ENCODE measurements around the gene APOLD1.
"Not testable (repeated sequence)": the region's sequence is repeated elsewhere in the genome, so short reads cannot be mapped to it uniquely, and the experiment has no call there.

Gene APOLD1

GRCh38 chr12:12813120-12814101 lies 28.0 kb downstream of the APOLD1 start, which contains the start of gene DDX47:
TSS of gene DDX47 (plus strand) at chr12:12813346. CDS start at chr12:12813368, 22 bp downstream.
- Mint-ChIP-seq H3K4me1 (peaks cover 66% of the 10 kb centered on the region), H3K27ac (peak within 1 kb of the TSS; percentile 98), H3K9me3 (no peaks in the 10 kb centered on the region), H3K36me3 (ENCODE audit: low read depth) (peaks cover 36% of the 10 kb centered on the region), H3K27me3 (ENCODE audit: low read depth, poor library complexity) (peaks cover 4% of the 10 kb centered on the region), H3K4me3 (peak within 1 kb of the TSS; percentile 99)
- peak; percentile 96 for TF ChIP-seq CTCF (IDR thresholded peaks at IDR 0.05)
- peak; percentile 99 for DNase-seq

GRCh38 chr12:12817616-12818015 lies 32.2 kb downstream of the APOLD1 start:
- Mint-ChIP-seq H3K27ac (peak overlapping the region; percentile 45), H3K4me1 (peaks cover 56% of the 10 kb centered on the region), H3K9me3 (no peaks in the 10 kb centered on the region), H3K27me3 (ENCODE audit: low read depth, poor library complexity) (peaks cover 4% of the 10 kb centered on the region), H3K4me3 (no peak overlapping the region), H3K36me3 (ENCODE audit: low read depth) (peaks cover 69% of the 10 kb centered on the region)
- DNase-seq, result no peak
- no peak for TF ChIP-seq CTCF (IDR thresholded peaks at IDR 0.05)

GRCh38 chr12:12818701-12819100 lies 33.2 kb downstream of the APOLD1 start:
- peaks cover 45% of the 10 kb centered on the region for H3K4me1 Mint-ChIP-seq
- peak overlapping the region; percentile 8 for H3K27ac Mint-ChIP-seq
- H3K9me3 Mint-ChIP-seq, result no peaks in the 10 kb centered on the region
- peaks cover 80% of the 10 kb centered on the region for H3K36me3 Mint-ChIP-seq (ENCODE audit: low read depth)
- no peak overlapping the region for H3K4me3 Mint-ChIP-seq
- no peak for TF ChIP-seq CTCF (IDR thresholded peaks at IDR 0.05)
- DNase-seq, result no peak
- H3K27me3 Mint-ChIP-seq (ENCODE audit: low read depth, poor library complexity), result no peaks in the 10 kb centered on the region

GRCh38 chr12:12819221-12819620 lies 33.8 kb downstream of the APOLD1 start:
- no peak for TF ChIP-seq CTCF (IDR thresholded peaks at IDR 0.05)
- H3K36me3 Mint-ChIP-seq (ENCODE audit: low read depth), result peaks cover 82% of the 10 kb centered on the region
- H3K4me3 Mint-ChIP-seq, result no peak overlapping the region
- no peaks in the 10 kb centered on the region for H3K27me3 Mint-ChIP-seq (ENCODE audit: low read depth, poor library complexity)
- H3K4me1 Mint-ChIP-seq, result peaks cover 40% of the 10 kb centered on the region
- no peak for DNase-seq
- H3K27ac Mint-ChIP-seq, result no peak overlapping the region
- H3K9me3 Mint-ChIP-seq, result no peaks in the 10 kb centered on the region

- no peak for TF ChIP-seq CTCF (IDR thresholded peaks at IDR 0.05)
- peaks cover 82% of the 10 kb centered on the region for H3K36me3 Mint-ChIP-seq (ENCODE audit: low read depth)
- H3K4me1 Mint-ChIP-seq, result peaks cover 34% of the 10 kb centered on the region
- H3K4me3 Mint-ChIP-seq, result no peak overlapping the region
- H3K27me3 Mint-ChIP-seq (ENCODE audit: low read depth, poor library complexity), result no peaks in the 10 kb centered on the region
- no peak for DNase-seq
- no peaks in the 10 kb centered on the region for H3K9me3 Mint-ChIP-seq
- H3K27ac Mint-ChIP-seq, result no peak overlapping the region
Measured at GRCh38 chr12:12819752-12820311, 34.4 kb downstream of the APOLD1 start.

GRCh38 chr12:12820376-12820775 lies 34.9 kb downstream of the APOLD1 start:
- not testable (repeated sequence) for H3K4me3 Mint-ChIP-seq

More at GRCh38 chr12:12820376-12820775, 34.9 kb downstream of the APOLD1 start:
- H3K4me1 Mint-ChIP-seq, result peaks cover 31% of the 10 kb centered on the region
- H3K27me3 Mint-ChIP-seq (ENCODE audit: low read depth, poor library complexity); DNase-seq; H3K9me3 Mint-ChIP-seq: not testable (repeated sequence)
- H3K27ac Mint-ChIP-seq, result peak overlapping the region; percentile 49
- peaks cover 84% of the 10 kb centered on the region for H3K36me3 Mint-ChIP-seq (ENCODE audit: low read depth)

All from nephron progenitor cell (in vitro differentiated cells).